HG03175 (cell line): ENCODE measurements around the gene SAXO1.

ENCODE experiments used
- ATAC-seq: cut with Tn5 transposase; IDR thresholded peaks from one replicate; pipeline ENCODE4 v1.9.1; 2021; ENCODE audit warnings: mild to moderate bottlenecking, moderate library complexity; ENCODE audit not compliant: unreplicated experiment

SAXO1 gene

DNA sequence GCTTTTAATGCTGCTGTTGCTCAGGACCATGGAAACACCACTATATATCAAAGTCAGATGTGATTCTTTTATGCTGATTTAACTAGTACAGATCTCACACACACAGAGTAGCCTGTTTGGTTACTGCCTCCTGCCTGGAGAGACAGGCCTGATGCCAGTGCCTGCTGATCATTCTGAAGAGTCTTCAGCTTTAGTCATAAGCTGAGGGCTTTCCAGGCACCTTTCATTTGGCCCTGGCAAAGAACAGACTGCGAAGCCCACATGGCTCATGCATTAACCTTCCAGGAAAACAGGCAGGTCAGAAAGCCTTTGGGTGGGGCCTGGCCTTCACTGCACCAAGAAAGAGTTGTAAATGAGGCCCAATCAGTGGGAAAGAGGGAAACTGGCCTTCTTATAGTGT lies 144.7 kb downstream of the SAXO1 start:
- no peak for ATAC-seq

DNA sequence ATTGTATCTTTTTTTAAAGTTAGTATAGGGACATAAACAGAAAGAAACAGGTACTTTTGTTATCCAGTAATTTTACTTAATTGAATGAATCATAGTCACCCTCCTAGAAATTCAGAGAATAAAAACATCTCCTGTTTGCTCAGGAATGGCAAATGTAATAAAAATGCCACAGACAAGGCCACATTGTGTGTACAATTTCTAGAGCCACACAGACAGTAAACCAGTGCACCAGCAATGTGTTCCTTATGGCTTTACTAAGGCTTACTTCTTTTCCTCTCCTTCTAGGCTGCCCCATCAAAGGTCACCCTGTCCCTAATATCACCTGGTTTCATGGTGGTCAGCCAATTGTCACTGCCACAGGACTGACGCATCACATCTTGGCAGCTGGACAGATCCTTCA lies 145.5 kb downstream of the SAXO1 start:
- ATAC-seq = no peak

DNA sequence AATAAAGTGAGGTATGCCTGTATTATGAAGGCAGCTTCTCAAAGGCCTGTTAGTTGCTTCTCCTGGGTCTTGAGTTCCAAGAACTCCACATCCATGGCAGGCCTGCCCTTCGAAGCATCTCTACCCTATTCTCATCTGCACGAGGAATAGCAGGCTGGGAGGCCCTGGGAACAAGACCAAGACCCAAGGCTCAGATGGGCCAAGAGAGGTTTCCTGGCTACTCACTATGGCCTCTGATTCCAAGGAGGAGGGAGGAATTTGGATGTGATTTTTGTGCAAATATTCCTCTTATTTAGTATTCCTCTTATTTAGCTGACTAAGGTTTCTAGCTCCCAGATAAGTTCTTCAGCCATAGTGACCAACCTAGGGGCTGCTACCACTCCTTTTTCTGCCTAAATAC lies 151.3 kb downstream of the SAXO1 start:
- no peak for ATAC-seq

DNA sequence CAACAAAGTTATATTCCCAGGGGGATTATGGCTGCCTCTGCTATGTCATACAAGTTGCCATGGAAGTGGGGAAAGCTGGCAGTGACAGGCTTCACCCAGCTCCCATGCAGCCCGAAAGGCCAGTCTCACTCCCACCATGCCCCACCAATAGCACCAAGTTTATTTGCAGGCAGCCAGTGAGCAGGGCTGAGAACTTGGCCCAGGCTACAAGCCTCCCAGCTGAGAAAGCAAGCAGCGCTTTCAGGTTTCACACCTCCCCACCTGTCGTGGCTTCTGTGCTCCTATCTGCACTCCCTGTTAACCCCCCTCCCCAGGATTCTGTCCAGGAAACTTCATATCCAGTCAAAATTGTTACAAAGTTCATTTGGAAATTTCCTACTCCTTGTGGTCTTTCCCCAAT lies 155.0 kb downstream of the SAXO1 start:
- no peak for ATAC-seq
